AG04449 (cell line): Measurements from ENCODE around the gene ZNF566.

Experiments
- CTCF ChIA-PET: fragments of 350-600 bp; formaldehyde crosslinking; extraction: SDS; loops from one replicate; lab custom pipeline; 2021; ENCODE audit warnings: antibody characterized with exemption; lab: Yijun Ruan, JAX
- POLR2A ChIA-PET: fragments of 400-600, 350-600 bp; formaldehyde crosslinking; extraction: SDS; loops from one replicate; lab custom pipeline; 2020; ENCODE audit warnings: antibody characterized with exemption, inconsistent platforms; lab: Yijun Ruan, JAX
- DNase-seq: peaks from one replicate; pipeline ENCODE4 v3.0.0-alpha.2; 2010; ENCODE audit warnings: low read depth, low spot score
- H3K4me3 ChIP-seq: 2 replicates; pipeline ENCODE4 v1.5.1; 2011; ENCODE audit warnings: low read depth, mild to moderate bottlenecking, control low read depth, low read length
- CTCF ChIP-seq: IDR thresholded peaks from one replicate; pipeline ENCODE4 v1.5.1; 2011; ENCODE audit warnings: mild to moderate bottlenecking, moderate library complexity, low read length, control low read depth, inconsistent platforms; ENCODE audit not compliant: insufficient read depth; ENCODE audit errors: missing control alignments

Gene ZNF566

GRCh38 chr19:36409841-36410240 lies 79.5 kb downstream of the ZNF566 start:
- ChIA-PET POLR2A (no interaction called here), CTCF (no interaction called here)
- H3K4me3 ChIP-seq, result no peak overlapping the region
- no peak for DNase-seq
- no peak for TF ChIP-seq CTCF

GRCh38 chr19:36408101-36408500 lies 81.3 kb downstream of the ZNF566 start:
- no peak for DNase-seq
- CTCF ChIA-PET, result no interaction called here
- POLR2A ChIA-PET, result no interaction called here
- H3K4me3 ChIP-seq, result no peak overlapping the region
- no peak for TF ChIP-seq CTCF

DNA sequence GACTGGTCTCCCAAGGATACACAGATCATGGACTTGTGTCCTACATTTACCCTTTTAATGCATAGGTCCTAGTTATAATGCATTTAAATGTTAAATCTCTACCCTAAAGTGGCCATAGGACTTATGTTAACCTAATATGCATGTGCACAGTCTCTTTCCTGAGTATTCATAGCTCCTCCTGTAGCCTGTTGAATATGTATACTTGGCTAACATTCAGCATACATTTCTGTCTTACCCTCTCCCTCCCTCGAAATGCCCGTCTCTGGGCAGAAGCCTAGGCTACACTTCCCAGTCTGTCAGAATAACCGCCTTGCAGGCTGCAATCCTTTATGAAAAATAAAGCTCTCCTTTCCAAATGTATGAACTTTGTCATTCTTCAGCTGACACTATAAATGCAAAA lies 84.9 kb downstream of the ZNF566 start:
- CTCF ChIA-PET, result interaction anchor here (1.4 kb wide), 1 partner anchor 10 kb away, joined by 4 read pairs; no protein-coding TSS in a partner anchor
- POLR2A ChIA-PET, result no interaction called here
- no peak for TF ChIP-seq CTCF
- H3K4me3 ChIP-seq, result no peak overlapping the region
- DNase-seq, result no peak

DNA sequence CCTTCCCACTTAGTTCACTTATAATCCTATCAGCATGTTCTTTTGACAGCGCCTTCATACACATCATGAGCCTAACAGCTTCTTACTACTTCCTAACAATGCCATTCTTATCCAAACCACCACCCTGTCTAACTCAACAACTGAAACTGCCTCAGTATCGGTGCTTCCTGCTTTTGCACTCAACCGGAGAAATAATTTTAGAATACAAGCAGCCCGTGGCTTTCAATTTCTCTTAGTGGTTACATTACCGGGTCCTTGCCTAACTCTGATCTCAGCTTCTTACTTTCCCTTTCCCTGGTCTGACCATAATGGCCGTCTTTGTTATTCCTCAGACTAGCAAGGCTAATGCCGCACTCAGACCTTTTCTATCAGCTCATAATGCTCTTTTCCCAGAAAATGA lies 87.9 kb downstream of the ZNF566 start:
- no peak for TF ChIP-seq CTCF
- ChIA-PET POLR2A (no interaction called here), CTCF (no interaction called here)
- no peak for DNase-seq
- no peak overlapping the region for H3K4me3 ChIP-seq

GRCh38 chr19:36398571-36398970 lies 90.8 kb downstream of the ZNF566 start:
- H3K4me3 ChIP-seq, result no peak overlapping the region
- POLR2A ChIA-PET, result no interaction called here
- CTCF ChIA-PET, result no interaction called here
- DNase-seq, result no peak
- TF ChIP-seq CTCF, result no peak
